ENCODE results near the gene SH2B2. TPM values are rescaled to one million over a fixed set of nuclear protein-coding genes. Genes with fewer than 3 reads are reported as not detected.

The SH2B2 gene
- total and polyA plus RNA-seq, 10 donors, result 13.4 to 36.9 (median 28.9) TPM

DNA sequence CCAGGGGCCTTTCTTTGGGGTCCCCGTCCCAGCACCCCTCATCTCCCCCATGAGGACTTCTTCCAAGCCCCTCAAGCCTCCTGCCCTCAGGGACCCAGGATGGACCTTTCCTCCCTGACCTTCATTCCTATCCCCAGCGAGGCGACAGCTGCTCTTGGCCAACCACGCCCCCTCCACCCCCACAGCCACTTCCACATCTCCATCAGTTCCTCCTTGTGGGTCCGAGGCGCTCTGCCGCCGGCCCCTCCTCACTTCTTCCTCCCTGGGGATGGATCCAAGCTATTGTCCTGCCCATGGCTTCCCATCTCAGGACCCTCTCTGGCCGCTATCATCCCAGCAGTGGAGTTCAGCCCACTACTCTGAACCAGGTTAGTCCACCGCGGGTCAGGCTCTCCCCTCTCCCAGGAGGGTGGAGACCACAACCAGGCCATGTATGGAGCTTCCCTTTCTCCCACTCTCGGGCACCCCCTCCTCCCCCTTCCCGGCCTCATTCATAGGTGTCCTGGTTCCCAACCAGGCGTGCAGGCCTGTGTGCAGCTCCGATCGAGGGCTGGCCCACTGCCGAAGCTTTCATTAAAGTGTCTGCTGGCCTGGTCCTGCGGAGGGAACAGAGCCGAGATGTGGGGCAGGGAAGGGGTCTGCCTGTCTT lies 1.7 kb upstream of the SH2B2 start:
- intact Hi-C loops (cut with DNase I; ENCODE audit: low total_unique reads), result no loop called here
- Histone ChIP-seq H3K4me1 (peaks cover 30 to 68% (median 59%) of the 10 kb centered on the region in 6 donors), H3K27me3 (replicated peaks in 1 of 7) (peaks cover 0 to 14% (median 0%) of the 10 kb centered on the region in 7 donors), H3K36me3 (no peaks in the 10 kb centered on the region), H3K4me3 (peak overlapping the region; percentile 23 to 96 (median 89)), H3K9me3 (no peaks in the 10 kb centered on the region), H3K27ac (peak overlapping the region; percentile 72 to 97 (median 91))
- DNase-seq, result peak; percentile 93
- TF ChIP-seq POLR2A (IDR thresholded peaks at IDR 0.05) (no peak), POLR2AphosphoS5 (IDR thresholded peaks at IDR 0.05) (peak in 2 of 3 donors; percentile 35 to 71)
- TF ChIP-seq, protein P1, sequence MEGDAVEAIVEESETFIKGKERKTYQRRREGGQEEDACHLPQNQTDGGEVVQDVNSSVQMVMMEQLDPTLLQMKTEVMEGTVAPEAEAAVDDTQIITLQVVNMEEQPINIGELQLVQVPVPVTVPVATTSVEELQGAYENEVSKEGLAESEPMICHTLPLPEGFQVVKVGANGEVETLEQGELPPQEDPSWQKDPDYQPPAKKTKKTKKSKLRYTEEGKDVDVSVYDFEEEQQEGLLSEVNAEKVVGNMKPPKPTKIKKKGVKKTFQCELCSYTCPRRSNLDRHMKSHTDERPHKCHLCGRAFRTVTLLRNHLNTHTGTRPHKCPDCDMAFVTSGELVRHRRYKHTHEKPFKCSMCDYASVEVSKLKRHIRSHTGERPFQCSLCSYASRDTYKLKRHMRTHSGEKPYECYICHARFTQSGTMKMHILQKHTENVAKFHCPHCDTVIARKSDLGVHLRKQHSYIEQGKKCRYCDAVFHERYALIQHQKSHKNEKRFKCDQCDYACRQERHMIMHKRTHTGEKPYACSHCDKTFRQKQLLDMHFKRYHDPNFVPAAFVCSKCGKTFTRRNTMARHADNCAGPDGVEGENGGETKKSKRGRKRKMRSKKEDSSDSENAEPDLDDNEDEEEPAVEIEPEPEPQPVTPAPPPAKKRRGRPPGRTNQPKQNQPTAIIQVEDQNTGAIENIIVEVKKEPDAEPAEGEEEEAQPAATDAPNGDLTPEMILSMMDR (IDR thresholded peaks at IDR 0.05 in 8 of 11, conservative IDR thresholded peaks at IDR 0.05 in 3 of 11), result peak in 1 of 11 experiments; percentile 14
- 13 to 28% (median 20%) methylated on average over 15 to 19 of the region's 19 CpGs for WGBS, 5 donors

DNA sequence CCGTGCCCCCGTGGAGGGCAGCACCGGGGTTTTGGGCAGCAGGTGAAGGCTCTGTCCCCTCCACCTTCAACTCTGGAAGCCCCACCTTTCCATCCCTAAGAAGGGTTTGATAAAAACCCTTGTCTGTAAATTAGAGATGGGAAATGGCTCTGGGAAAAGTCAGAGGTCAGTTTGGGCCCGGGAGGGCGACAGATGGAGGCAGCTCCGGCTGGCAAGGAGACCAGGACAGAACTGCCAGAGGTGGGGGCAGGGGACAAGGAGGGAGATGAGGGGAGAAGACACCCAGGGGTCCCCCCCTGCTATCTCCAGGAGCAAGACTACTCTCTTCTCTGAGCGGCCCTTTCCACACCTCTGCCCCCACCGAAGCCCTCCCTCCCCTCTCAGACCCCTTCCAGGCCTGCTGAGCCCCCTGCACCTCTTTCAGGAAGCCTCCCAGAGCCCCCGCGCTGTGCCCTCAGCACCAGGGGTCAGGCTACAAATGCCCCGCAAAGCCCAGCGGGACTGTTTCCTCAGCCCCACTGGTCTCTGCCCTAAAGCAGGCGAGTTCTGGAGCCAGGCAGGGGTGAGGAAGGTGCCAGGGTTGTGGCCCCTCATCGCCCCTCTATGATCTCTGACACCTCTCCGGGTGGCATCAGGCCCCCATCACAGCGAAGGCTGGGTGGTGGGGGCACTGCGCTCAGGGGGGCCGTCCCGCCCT lies 980 bp upstream of the SH2B2 start:
- 10 to 26% (median 13%) methylated on average over 10 to 19 of the region's 19 CpGs for WGBS, 5 donors
- TF ChIP-seq, protein P1 (IDR thresholded peaks at IDR 0.05 in 8 of 11, conservative IDR thresholded peaks at IDR 0.05 in 3 of 11), result no peak
- TF ChIP-seq POLR2A (IDR thresholded peaks at IDR 0.05), result no peak
- TF ChIP-seq POLR2AphosphoS5 (IDR thresholded peaks at IDR 0.05), result no peak
- no peaks in the 10 kb centered on the region for H3K36me3 ChIP-seq
- peak overlapping the region; percentile 69 to 96 (median 89) for H3K4me3 ChIP-seq
- intact Hi-C loops (cut with DNase I; ENCODE audit: low total_unique reads), result no loop called here
- no peaks in the 10 kb centered on the region for H3K9me3 ChIP-seq
- H3K27ac ChIP-seq, result peak overlapping the region; percentile 72 to 97 (median 91)
- H3K4me1 ChIP-seq, result peaks cover 33 to 69% (median 63%) of the 10 kb centered on the region in 6 donors
- H3K27me3 ChIP-seq (replicated peaks in 1 of 7), result peaks cover 0 to 14% (median 0%) of the 10 kb centered on the region in 7 donors
- DNase-seq, result no peak

DNA sequence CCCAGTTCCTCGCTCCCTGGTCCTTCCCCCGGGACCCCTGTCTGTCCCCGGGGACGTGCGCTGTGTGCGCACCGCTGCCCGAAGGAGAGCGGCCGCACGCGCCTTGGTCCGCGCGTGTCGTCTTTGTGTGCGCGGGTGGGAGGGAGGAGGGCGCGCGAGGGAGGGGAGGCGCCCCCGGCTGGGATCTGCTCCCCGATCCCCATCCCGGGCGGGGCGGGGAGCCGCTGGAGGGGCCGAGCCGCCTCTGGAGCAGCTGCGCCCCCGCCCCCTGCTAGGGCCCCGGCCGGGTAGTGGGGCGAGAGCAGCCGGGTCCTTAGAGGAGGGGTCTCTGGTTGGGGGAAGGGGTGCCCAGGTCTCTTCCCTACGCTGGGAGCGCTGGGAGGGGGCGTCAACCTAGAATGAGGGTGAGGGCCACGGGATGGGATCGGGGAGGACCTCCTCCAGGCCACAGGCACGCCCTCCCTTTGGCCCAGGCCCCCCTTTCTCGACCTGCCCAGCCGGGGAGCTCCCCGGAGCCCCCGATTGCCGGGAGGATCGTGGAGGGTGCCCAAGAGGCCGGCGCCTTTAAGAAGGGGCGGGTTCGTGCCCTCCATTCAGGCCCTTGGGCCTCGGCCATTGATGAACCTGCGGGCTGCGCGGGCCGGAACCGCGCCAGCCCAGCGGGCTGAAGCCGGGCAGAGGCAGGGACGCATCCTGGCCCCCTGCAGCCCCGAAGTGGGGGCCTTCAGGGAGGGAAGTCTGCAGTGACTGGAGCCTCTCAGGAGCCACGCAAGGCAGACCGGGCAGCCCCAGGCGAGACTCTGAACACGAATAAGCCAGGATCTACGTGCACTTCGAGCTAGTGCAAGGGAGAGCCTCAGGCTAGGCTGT lies 678 bp downstream of the SH2B2 start:
- Histone ChIP-seq H3K4me3 (peak overlapping the region; percentile 68 to 96 (median 90)), H3K36me3 (no peaks in the 10 kb centered on the region), H3K4me1 (peaks cover 36 to 86% (median 78%) of the 10 kb centered on the region in 6 donors), H3K9me3 (no peaks in the 10 kb centered on the region), H3K27ac (peak overlapping the region; percentile 13 to 97 (median 80)), H3K27me3 (replicated peaks in 1 of 7) (peaks cover 0 to 14% (median 0%) of the 10 kb centered on the region in 7 donors)
- intact Hi-C loops (cut with DNase I; ENCODE audit: low total_unique reads), result no loop called here
- DNase-seq, result peak; percentile 89
- TF ChIP-seq POLR2A (IDR thresholded peaks at IDR 0.05) (no peak), POLR2AphosphoS5 (IDR thresholded peaks at IDR 0.05) (peak in 2 of 3 donors; percentile 18 to 49)
- WGBS, 5 donors, result 0 to 1% (median 1%) methylated on average over 17 to 69 of the region's 69 CpGs

DNA sequence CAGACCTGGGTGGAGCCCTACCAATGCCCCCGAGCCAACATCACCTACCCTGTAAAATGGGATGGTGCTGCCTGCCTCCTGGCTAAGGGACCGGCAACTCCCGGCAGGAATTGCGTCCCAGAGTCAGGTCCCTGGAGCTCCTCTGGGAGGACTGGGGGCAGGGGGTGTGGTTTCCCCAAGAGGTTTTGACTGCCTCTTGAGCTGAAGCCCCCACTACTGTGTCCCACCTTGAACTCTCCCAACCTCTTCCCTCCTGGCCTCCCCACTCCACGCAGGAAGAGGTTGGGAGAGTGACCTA lies 1.3 kb downstream of the SH2B2 start:
- Histone ChIP-seq H3K27me3 (replicated peaks in 1 of 7) (peaks cover 0 to 19% (median 0%) of the 10 kb centered on the region in 7 donors), H3K4me1 (peaks cover 39 to 91% (median 81%) of the 10 kb centered on the region in 6 donors), H3K36me3 (no peaks in the 10 kb centered on the region), H3K27ac (peak overlapping the region in 5 of 8 donors; percentile 70 to 97 (median 94)), H3K4me3 (peak overlapping the region; percentile 68 to 96 (median 90)), H3K9me3 (no peaks in the 10 kb centered on the region)
- TF ChIP-seq POLR2A (IDR thresholded peaks at IDR 0.05) (no peak), POLR2AphosphoS5 (IDR thresholded peaks at IDR 0.05) (no peak)
- TF ChIP-seq, protein P1 (IDR thresholded peaks at IDR 0.05 in 8 of 11, conservative IDR thresholded peaks at IDR 0.05 in 3 of 11), result no peak
- WGBS, 5 donors, result 24 to 80% (median 28%) methylated on average over 1 to 5 of the region's 5 CpGs
- DNase-seq, result no peak
- intact Hi-C loops (cut with DNase I; ENCODE audit: low total_unique reads), result no loop called here
